HEK293 (cell line): ENCODE results near the gene SLC3A2.

Experiments used
- CTCF ChIP-seq: fragments of 450-650 bp; formaldehyde crosslinking; IDR thresholded peaks from 2 replicates; pipeline ENCODE4 v1.5.1; 2016; ENCODE audit warnings: missing biosample characterization, missing genetic modification characterization
- ZEB2 ChIP-seq: fragments of 450-650 bp; formaldehyde crosslinking; IDR thresholded peaks from 2 replicates; pipeline ENCODE4 v1.5.1; 2016; ENCODE audit warnings: missing biosample characterization, missing genetic modification characterization
- ZFP37 ChIP-seq: fragments of 450-650 bp; formaldehyde crosslinking; IDR thresholded peaks from 2 replicates; pipeline ENCODE4 v1.5.1; 2016; ENCODE audit warnings: missing biosample characterization, missing genetic modification characterization
- ZNF169 ChIP-seq: fragments of 450-650 bp; formaldehyde crosslinking; IDR thresholded peaks from 2 replicates; pipeline ENCODE4 v1.5.1; 2016; ENCODE audit warnings: missing biosample characterization, missing genetic modification characterization

GRCh38 chr11:62830904-62831519 is 49.7 kb upstream of the SLC3A2 start:
- TF ChIP-seq ZFP37 (tag by site-specific recombination) (no peak), ZEB2 (tag by site-specific recombination) (no peak), ZNF169 (tag by site-specific recombination) (no peak), CTCF (no peak)
